ENCODE measurements around the gene CTXN1. TPM values are rescaled to one million over a fixed set of nuclear protein-coding genes. Genes with fewer than 3 reads are reported as not detected.
"Not testable (repeated sequence)": the region's sequence is repeated elsewhere in the genome, so short reads cannot be mapped to it uniquely, and the experiment has no call there.

The CTXN1 gene
- total and polyA plus RNA-seq, 2 experiments from 2014 or later, result 5.2 to 14.5 TPM

- H3K9me2 ChIP-seq (replicated peaks; ENCODE audit: insufficient read depth), result no peaks in the 10 kb centered on the region
- H3K27ac ChIP-seq, result no peak overlapping the region
- H3K9me3 ChIP-seq (ENCODE audit: low read depth), result no peaks in the 10 kb centered on the region
- H3K4me2 ChIP-seq, result no peak overlapping the region
- TF ChIP-seq EZH2 (IDR thresholded peaks at IDR 0.05; ENCODE audit: borderline replicate concordance) (no peak), CTCF (IDR thresholded peaks at IDR 0.05; ENCODE audit: poor library complexity) (no peak), EZH2phosphoT487 (IDR thresholded peaks at IDR 0.05; ENCODE audit: low read depth, severe bottlenecking, unreplicated experiment) (no peak)
- 92% methylated on average over 13 of the region's 13 CpGs for WGBS (ENCODE audit: low lambda C conversion rate, missing lambda C conversion rate)
- H4K20me1 ChIP-seq (ENCODE audit: insufficient read depth, poor library complexity, severe bottlenecking), result no peaks in the 10 kb centered on the region
- H3K27me3 ChIP-seq, result no peaks in the 10 kb centered on the region
- H3K79me2 ChIP-seq, result no peaks in the 10 kb centered on the region
- no peak overlapping the region for H2AFZ ChIP-seq
- H3K36me3 ChIP-seq (replicated peaks; ENCODE audit: insufficient read depth, low read depth), result no peaks in the 10 kb centered on the region
- peak; percentile 3 for DNase-seq (ENCODE audit: low spot score)
- H3K4me1 ChIP-seq (ENCODE audit: insufficient read depth), result no peaks in the 10 kb centered on the region
- no peak overlapping the region for H3K4me3 ChIP-seq
Measured at GRCh38 chr19:7895565-7895964, 30.4 kb downstream of the CTXN1 start.

- Histone ChIP-seq H3K27me3 (no peaks in the 10 kb centered on the region), H3K9me2 (replicated peaks; ENCODE audit: insufficient read depth) (no peaks in the 10 kb centered on the region), H3K4me3 (no peak overlapping the region), H3K9me3 (ENCODE audit: low read depth) (no peaks in the 10 kb centered on the region), H3K4me2 (no peak overlapping the region), H2AFZ (no peak overlapping the region), H3K27ac (no peak overlapping the region), H3K36me3 (replicated peaks; ENCODE audit: insufficient read depth, low read depth) (no peaks in the 10 kb centered on the region), H3K4me1 (ENCODE audit: insufficient read depth) (no peaks in the 10 kb centered on the region), H4K20me1 (ENCODE audit: insufficient read depth, poor library complexity, severe bottlenecking) (no peaks in the 10 kb centered on the region), H3K79me2 (no peaks in the 10 kb centered on the region)
- peak; percentile 5 for DNase-seq (ENCODE audit: low spot score)
- TF ChIP-seq EZH2phosphoT487 (IDR thresholded peaks at IDR 0.05; ENCODE audit: low read depth, severe bottlenecking, unreplicated experiment), result no peak
- TF ChIP-seq CTCF (IDR thresholded peaks at IDR 0.05; ENCODE audit: poor library complexity), result no peak
- no peak for TF ChIP-seq EZH2 (IDR thresholded peaks at IDR 0.05; ENCODE audit: borderline replicate concordance)
- 85% methylated on average over 18 of the region's 18 CpGs for WGBS (ENCODE audit: low lambda C conversion rate, missing lambda C conversion rate)
Measured at GRCh38 chr19:7894612-7895309, 31.2 kb downstream of the CTXN1 start.

- not testable (repeated sequence) for H3K9me3 ChIP-seq (ENCODE audit: low read depth); H3K27ac ChIP-seq; H3K9me2 ChIP-seq (replicated peaks; ENCODE audit: insufficient read depth); H4K20me1 ChIP-seq (ENCODE audit: insufficient read depth, poor library complexity, severe bottlenecking); H3K79me2 ChIP-seq; H3K27me3 ChIP-seq; H3K4me3 ChIP-seq; H3K4me1 ChIP-seq (ENCODE audit: insufficient read depth); H3K36me3 ChIP-seq (replicated peaks; ENCODE audit: insufficient read depth, low read depth); H2AFZ ChIP-seq; H3K4me2 ChIP-seq
- 95% methylated on average over 18 of the region's 18 CpGs for WGBS (ENCODE audit: low lambda C conversion rate, missing lambda C conversion rate)
- DNase-seq (ENCODE audit: low spot score), result peak; percentile 13
Measured at GRCh38 chr19:7893362-7894101, 32.4 kb downstream of the CTXN1 start.

DNA sequence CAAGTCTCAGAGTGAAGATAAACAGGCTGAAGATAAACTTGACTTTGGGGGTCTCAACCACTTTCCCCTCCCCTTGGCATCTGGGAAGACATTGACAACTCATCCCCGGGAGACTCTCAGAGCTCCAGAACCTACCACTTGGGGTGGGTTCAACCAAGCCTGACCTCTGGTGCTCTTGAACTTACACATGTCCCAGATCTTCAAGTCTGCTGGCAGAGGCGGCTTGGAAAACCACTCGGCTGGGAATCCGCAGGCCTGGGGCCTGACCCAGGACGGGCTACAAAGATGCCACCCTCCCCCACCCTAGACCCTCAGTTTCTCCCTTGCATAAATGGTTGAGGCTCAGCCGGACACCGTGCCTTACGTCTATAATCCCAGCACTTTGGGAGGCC is 37.1 kb downstream of the CTXN1 start:
- H3K79me2 ChIP-seq, result peaks cover 2% of the 10 kb centered on the region
- no peak overlapping the region for H3K27ac ChIP-seq
- H3K27me3 ChIP-seq, result no peaks in the 10 kb centered on the region
- H3K4me1 ChIP-seq (ENCODE audit: insufficient read depth), result peaks cover 5% of the 10 kb centered on the region
- no peaks in the 10 kb centered on the region for H4K20me1 ChIP-seq (ENCODE audit: insufficient read depth, poor library complexity, severe bottlenecking)
- H3K36me3 ChIP-seq (replicated peaks; ENCODE audit: insufficient read depth, low read depth), result no peaks in the 10 kb centered on the region
- H3K9me3 ChIP-seq (ENCODE audit: low read depth), result no peaks in the 10 kb centered on the region
- 78% methylated on average over 8 of the region's 8 CpGs for WGBS (ENCODE audit: low lambda C conversion rate, missing lambda C conversion rate)
- TF ChIP-seq EZH2 (IDR thresholded peaks at IDR 0.05; ENCODE audit: borderline replicate concordance) (no peak), EZH2phosphoT487 (IDR thresholded peaks at IDR 0.05; ENCODE audit: low read depth, severe bottlenecking, unreplicated experiment) (no peak), CTCF (IDR thresholded peaks at IDR 0.05; ENCODE audit: poor library complexity) (no peak)
- peak; percentile 3 for DNase-seq (ENCODE audit: low spot score)
- H3K9me2 ChIP-seq (replicated peaks; ENCODE audit: insufficient read depth), result no peaks in the 10 kb centered on the region
- H2AFZ ChIP-seq, result peak overlapping the region; percentile 84
- peak overlapping the region; percentile 28 for H3K4me3 ChIP-seq
- H3K4me2 ChIP-seq, result peak overlapping the region; percentile 99
